ENCODE data around the gene CAMSAP3.

Gene CAMSAP3

GRCh38 chr19:7600721-7601120, 5.1 kb downstream of the CAMSAP3 start:
- H2AFZ ChIP-seq (ENCODE audit: low read depth, low read length): no peak overlapping the region
- no peak overlapping the region for H3K27ac ChIP-seq (ENCODE audit: low read length)
- DNase-seq (no peak), ATAC-seq (ENCODE audit: insufficient read depth, low read depth) (no peak)
- no peak overlapping the region for H3K9ac ChIP-seq (ENCODE audit: low read depth, low read length)
- no peaks in the 10 kb centered on the region for H3K4me1 ChIP-seq (ENCODE audit: insufficient read depth, low read length)
- no peaks in the 10 kb centered on the region for H3K9me3 ChIP-seq (ENCODE audit: insufficient read depth, low read length, severe bottlenecking)
- H3K4me2 ChIP-seq (ENCODE audit: insufficient read depth, low read length): no peak overlapping the region
- no peak overlapping the region for H3K4me3 ChIP-seq (ENCODE audit: low read depth in 1 of 2, low read length in 2 of 2)
- no peaks in the 10 kb centered on the region for H3K27me3 ChIP-seq (ENCODE audit: insufficient read depth, low read length, poor library complexity)
- H3K79me2 ChIP-seq (ENCODE audit: insufficient read depth, low read length): no peaks in the 10 kb centered on the region
- no peak for TF ChIP-seq EZH2 (IDR thresholded peaks at IDR 0.05; ENCODE audit: borderline replicate concordance, low read depth, low read length, severe bottlenecking)
- no peak for TF ChIP-seq CTCF (IDR thresholded peaks at IDR 0.05; ENCODE audit: borderline replicate concordance, extremely low read depth, low read length, poor library complexity, severe bottlenecking)
- H4K20me1 ChIP-seq (ENCODE audit: insufficient read depth, low read length): no peaks in the 10 kb centered on the region
- H3K36me3 ChIP-seq (ENCODE audit: insufficient read depth, low read length): no peaks in the 10 kb centered on the region

GRCh38 chr19:7602240-7602934, 6.7 kb downstream of the CAMSAP3 start:
- Histone ChIP-seq H3K9me3 (ENCODE audit: insufficient read depth, low read length, severe bottlenecking) (no peaks in the 10 kb centered on the region), H3K36me3 (ENCODE audit: insufficient read depth, low read length) (no peaks in the 10 kb centered on the region), H3K4me2 (ENCODE audit: insufficient read depth, low read length) (no peak overlapping the region), H3K27ac (ENCODE audit: low read length) (no peak overlapping the region), H3K4me1 (ENCODE audit: insufficient read depth, low read length) (no peaks in the 10 kb centered on the region), H3K79me2 (ENCODE audit: insufficient read depth, low read length) (no peaks in the 10 kb centered on the region), H2AFZ (ENCODE audit: low read depth, low read length) (no peak overlapping the region), H3K4me3 (ENCODE audit: low read depth in 1 of 2, low read length in 2 of 2) (no peak overlapping the region), H3K9ac (ENCODE audit: low read depth, low read length) (no peak overlapping the region), H3K27me3 (ENCODE audit: insufficient read depth, low read length, poor library complexity) (no peaks in the 10 kb centered on the region), H4K20me1 (ENCODE audit: insufficient read depth, low read length) (no peaks in the 10 kb centered on the region)
- TF ChIP-seq CTCF (IDR thresholded peaks at IDR 0.05; ENCODE audit: borderline replicate concordance, extremely low read depth, low read length, poor library complexity, severe bottlenecking) (no peak), EZH2 (IDR thresholded peaks at IDR 0.05; ENCODE audit: borderline replicate concordance, low read depth, low read length, severe bottlenecking) (no peak)
- ATAC-seq (ENCODE audit: insufficient read depth, low read depth) (no peak), DNase-seq (no peak)

- H2AFZ ChIP-seq (ENCODE audit: low read depth, low read length): no peak overlapping the region
- no peaks in the 10 kb centered on the region for H3K79me2 ChIP-seq (ENCODE audit: insufficient read depth, low read length)
- no peaks in the 10 kb centered on the region for H3K4me1 ChIP-seq (ENCODE audit: insufficient read depth, low read length)
- H3K4me3 ChIP-seq (ENCODE audit: low read depth in 1 of 2, low read length in 2 of 2): no peak overlapping the region
- no peak overlapping the region for H3K27ac ChIP-seq (ENCODE audit: low read length)
- H3K4me2 ChIP-seq (ENCODE audit: insufficient read depth, low read length): no peak overlapping the region
- ATAC-seq (ENCODE audit: insufficient read depth, low read depth) (no peak), DNase-seq (no peak)
- H3K9ac ChIP-seq (ENCODE audit: low read depth, low read length): no peak overlapping the region
- H4K20me1 ChIP-seq (ENCODE audit: insufficient read depth, low read length): no peaks in the 10 kb centered on the region
- no peaks in the 10 kb centered on the region for H3K36me3 ChIP-seq (ENCODE audit: insufficient read depth, low read length)
- H3K27me3 ChIP-seq (ENCODE audit: insufficient read depth, low read length, poor library complexity): no peaks in the 10 kb centered on the region
- no peak for TF ChIP-seq CTCF (IDR thresholded peaks at IDR 0.05; ENCODE audit: borderline replicate concordance, extremely low read depth, low read length, poor library complexity, severe bottlenecking)
- no peak for TF ChIP-seq EZH2 (IDR thresholded peaks at IDR 0.05; ENCODE audit: borderline replicate concordance, low read depth, low read length, severe bottlenecking)
- H3K9me3 ChIP-seq (ENCODE audit: insufficient read depth, low read length, severe bottlenecking): no peaks in the 10 kb centered on the region
These were observed 7.4 kb downstream of the CAMSAP3 start for GRCh38 chr19:7602935-7603497.

Data from DND-41 (cell line).